Measurements from ENCODE around the gene EIF2D. TPM values are rescaled to one million over a fixed set of nuclear protein-coding genes. Genes with fewer than 3 reads are reported as not detected.

The EIF2D gene
- total RNA-seq, 6 experiments from 2014 or later: 38.9 to 48.3 (median 43.2) TPM

DNA sequence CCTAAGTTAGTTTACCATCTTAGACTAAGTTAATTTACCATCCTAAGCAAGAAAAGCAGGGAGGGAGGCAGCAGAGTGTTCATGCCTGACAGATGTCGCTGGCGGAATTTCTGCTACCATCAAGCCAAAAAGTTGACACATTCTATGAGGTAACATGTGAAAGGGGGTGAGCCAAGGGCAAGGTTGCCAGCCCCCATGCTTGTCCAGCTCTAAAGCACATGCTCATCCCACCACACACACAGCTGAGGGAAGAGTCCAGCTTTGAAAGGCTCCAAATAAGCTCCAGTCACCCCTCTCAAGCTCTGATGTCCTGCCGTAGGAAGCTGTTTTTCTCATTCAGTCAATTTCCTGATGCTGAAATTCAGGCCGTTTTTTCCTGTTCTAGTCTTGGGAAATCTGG lies 46.3 kb downstream of the EIF2D start:
- DNase-seq: no peak
- peaks cover 11% of the 10 kb centered on the region; the same call in 1 of the 2 replicates for H3K4me1 Mint-ChIP-seq (ENCODE audit: low read depth)
- H3K27me3 Mint-ChIP-seq (ENCODE audit: insufficient read depth): peaks cover 12% of the 10 kb centered on the region
- H3K9me3 Mint-ChIP-seq: no peaks in the 10 kb centered on the region
- no peak overlapping the region for H3K27ac Mint-ChIP-seq
- no peaks in the 10 kb centered on the region for H3K36me3 Mint-ChIP-seq (ENCODE audit: low read depth)
- TF ChIP-seq, protein P1, sequence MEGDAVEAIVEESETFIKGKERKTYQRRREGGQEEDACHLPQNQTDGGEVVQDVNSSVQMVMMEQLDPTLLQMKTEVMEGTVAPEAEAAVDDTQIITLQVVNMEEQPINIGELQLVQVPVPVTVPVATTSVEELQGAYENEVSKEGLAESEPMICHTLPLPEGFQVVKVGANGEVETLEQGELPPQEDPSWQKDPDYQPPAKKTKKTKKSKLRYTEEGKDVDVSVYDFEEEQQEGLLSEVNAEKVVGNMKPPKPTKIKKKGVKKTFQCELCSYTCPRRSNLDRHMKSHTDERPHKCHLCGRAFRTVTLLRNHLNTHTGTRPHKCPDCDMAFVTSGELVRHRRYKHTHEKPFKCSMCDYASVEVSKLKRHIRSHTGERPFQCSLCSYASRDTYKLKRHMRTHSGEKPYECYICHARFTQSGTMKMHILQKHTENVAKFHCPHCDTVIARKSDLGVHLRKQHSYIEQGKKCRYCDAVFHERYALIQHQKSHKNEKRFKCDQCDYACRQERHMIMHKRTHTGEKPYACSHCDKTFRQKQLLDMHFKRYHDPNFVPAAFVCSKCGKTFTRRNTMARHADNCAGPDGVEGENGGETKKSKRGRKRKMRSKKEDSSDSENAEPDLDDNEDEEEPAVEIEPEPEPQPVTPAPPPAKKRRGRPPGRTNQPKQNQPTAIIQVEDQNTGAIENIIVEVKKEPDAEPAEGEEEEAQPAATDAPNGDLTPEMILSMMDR (IDR thresholded peaks at IDR 0.05): no peak
- H3K4me3 Mint-ChIP-seq: no peak overlapping the region

DNA sequence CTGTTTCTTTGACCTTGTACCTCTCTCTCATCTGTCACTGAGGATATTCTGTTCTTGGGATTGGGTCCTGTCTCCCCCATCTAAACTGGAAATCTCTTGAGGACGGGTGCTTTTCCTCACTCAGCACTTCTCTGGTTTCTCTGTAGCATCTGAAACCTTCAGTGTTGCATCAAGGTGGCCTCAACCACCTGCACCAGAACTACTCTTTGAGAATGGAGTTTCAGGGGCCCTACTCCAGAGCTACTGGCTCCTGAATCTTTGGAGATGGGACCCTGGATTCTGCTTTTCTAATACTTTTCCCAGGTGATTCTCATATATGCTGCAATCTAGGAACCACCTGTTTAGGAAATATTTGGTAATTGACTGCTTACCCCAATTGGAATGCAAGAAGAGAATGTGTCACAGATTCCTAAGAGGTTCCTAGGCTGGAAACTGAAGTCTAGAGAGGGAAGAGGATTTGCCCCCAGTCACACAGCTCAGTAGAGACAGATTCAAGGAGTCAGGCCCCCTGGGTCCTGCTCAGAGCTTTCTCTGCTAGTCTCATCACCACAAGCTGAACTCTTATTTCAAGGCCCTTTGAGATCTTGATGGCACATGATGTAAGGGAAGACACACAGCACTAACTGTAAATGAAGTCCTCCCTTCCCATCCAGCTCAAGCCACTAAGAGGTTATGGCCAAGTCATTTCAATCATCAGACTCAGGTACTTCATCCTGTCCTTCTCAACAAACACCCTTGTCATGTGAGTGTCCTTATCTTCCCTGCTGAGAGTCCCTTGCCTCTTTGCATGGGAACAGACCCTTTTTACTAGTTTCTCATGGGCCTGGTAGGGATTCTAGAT lies 48.7 kb downstream of the EIF2D start:
- TF ChIP-seq, protein P1 (IDR thresholded peaks at IDR 0.05): no peak
- H3K4me1 Mint-ChIP-seq (ENCODE audit: low read depth): peaks cover 8% of the 10 kb centered on the region; the same call in 1 of the 2 replicates

DNA sequence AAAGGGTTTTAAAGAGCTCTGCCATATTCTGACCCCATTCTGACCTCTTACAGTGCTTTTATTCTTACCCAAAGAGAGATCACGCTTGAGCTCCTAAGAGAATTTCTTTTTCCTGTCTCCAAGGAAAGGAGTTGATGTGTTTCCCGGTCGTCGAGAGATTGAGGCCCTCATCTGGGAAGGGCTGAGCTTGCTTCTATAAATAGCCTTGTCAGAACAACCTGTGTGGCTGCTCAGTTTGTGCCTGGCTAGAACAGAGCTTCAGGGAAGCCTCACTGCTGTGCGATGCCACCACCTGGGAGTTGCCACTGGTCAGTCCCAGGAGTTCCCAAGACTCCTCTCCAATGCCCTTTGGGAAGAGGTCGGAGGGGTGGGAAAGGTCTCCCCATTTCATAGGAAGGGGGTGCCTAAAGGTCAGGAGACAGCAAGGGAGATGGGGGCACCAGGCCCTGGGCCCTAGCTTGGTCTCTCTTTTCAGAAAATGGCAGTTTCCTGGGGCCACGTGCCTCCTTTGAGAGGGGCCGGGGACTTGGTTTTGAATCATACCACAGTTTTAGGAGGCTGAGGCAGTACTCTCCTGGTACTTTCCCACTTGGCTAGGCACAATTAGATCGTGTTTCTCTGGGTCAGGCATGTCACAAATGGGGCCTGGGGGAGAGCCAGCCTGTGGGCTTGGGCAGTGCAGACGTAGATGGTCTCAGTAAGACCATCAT lies 52.1 kb downstream of the EIF2D start:
- Mint-ChIP-seq H3K4me1 (ENCODE audit: low read depth) (peaks cover 20% of the 10 kb centered on the region), H3K4me3 (no peak overlapping the region), H3K27me3 (ENCODE audit: insufficient read depth) (peaks cover 10% of the 10 kb centered on the region), H3K36me3 (ENCODE audit: low read depth) (no peaks in the 10 kb centered on the region), H3K9me3 (no peaks in the 10 kb centered on the region), H3K27ac (no peak overlapping the region)
- TF ChIP-seq, protein P1 (IDR thresholded peaks at IDR 0.05): no peak
- no peak for DNase-seq

More for the DNA sequence above, 48.7 kb downstream of the EIF2D start:
- no peaks in the 10 kb centered on the region for H3K9me3 Mint-ChIP-seq
- H3K36me3 Mint-ChIP-seq (ENCODE audit: low read depth): no peaks in the 10 kb centered on the region
- no peak for DNase-seq
- H3K27ac Mint-ChIP-seq: no peak overlapping the region
- H3K27me3 Mint-ChIP-seq (ENCODE audit: insufficient read depth): peaks cover 10% of the 10 kb centered on the region
- no peak overlapping the region for H3K4me3 Mint-ChIP-seq

DNA sequence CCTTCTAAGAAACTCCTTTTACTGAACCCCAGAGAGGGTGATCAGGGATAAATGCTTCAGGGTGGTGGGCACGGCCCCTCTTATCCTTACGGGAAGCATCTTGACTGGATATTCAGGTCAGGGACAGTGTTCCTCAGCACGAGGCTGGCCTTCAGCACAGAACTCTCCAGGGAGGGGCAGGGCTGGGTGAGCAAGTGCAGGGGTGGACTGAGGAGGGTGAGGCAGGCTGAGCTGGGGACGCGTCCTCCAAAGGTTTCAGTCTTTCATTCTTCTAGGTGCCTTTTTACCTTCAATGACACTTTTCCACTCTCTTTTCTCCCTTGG lies 52.6 kb downstream of the EIF2D start:
- Mint-ChIP-seq H3K36me3 (ENCODE audit: low read depth) (no peaks in the 10 kb centered on the region), H3K4me1 (ENCODE audit: low read depth) (peaks cover 20% of the 10 kb centered on the region), H3K4me3 (no peak overlapping the region), H3K27ac (no peak overlapping the region), H3K9me3 (no peaks in the 10 kb centered on the region), H3K27me3 (ENCODE audit: insufficient read depth) (peaks cover 11% of the 10 kb centered on the region)
- DNase-seq: no peak
- TF ChIP-seq, protein P1 (IDR thresholded peaks at IDR 0.05): no peak

DNA sequence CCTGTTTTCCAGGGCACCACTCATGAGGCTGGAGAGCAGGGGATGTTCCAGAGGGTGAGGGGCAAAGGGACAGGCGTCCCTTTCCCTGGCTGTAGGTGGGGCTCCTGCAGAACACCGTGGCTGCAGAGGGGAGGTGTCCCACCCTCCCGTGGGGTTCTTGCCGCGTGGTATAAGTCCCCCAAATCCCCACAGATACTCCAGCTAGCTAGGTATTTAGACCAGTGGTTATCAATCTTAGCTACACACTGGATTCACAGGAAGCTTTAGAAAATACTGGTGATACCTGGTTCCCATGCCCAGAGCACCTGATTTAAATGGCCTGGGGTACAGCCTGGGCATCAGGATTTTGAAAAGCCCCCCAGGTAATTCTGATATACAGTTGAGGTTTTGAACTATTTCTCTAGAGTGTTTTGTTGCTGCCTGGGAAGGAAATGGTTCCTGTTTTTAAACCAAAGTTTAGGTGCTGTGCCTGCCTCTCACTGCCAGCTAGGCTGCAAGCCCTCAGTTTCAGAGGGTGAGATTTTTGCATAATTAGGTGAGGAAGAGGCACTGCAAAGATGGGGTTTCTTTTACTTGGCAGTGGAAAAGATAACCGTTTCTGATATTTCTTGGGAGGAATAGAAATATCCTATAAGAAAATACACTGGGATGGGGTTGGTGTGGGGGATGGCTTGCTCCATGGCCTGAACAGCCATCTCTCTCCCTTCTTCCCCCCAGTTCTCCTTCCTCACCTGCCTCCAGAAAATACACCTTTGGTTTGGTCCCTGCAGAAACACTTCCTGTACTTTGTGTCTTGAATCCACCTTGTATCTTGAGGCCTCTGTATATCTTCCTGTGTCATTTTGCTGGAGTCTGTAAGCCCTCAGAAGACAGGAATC lies 53.2 kb downstream of the EIF2D start:
- H3K27me3 Mint-ChIP-seq (ENCODE audit: insufficient read depth): peaks cover 11% of the 10 kb centered on the region
- TF ChIP-seq, protein P1 (IDR thresholded peaks at IDR 0.05): no peak

More for the DNA sequence above, 53.2 kb downstream of the EIF2D start:
- H3K4me3 Mint-ChIP-seq: no peak overlapping the region
- peaks cover 20% of the 10 kb centered on the region for H3K4me1 Mint-ChIP-seq (ENCODE audit: low read depth)
- H3K36me3 Mint-ChIP-seq (ENCODE audit: low read depth): no peaks in the 10 kb centered on the region
- DNase-seq: no peak
- no peak overlapping the region for H3K27ac Mint-ChIP-seq
- no peaks in the 10 kb centered on the region for H3K9me3 Mint-ChIP-seq
